ENCODE results near the gene PLSCR4. TPM values are rescaled to one million over a fixed set of nuclear protein-coding genes. Genes with fewer than 3 reads are reported as not detected.

The PLSCR4 gene
- total RNA-seq, 1 donor from 2014 or later = not detected

GRCh38 chr3:146148468-146148931 is 102.4 kb downstream of the PLSCR4 start:
- no peaks in the 10 kb centered on the region for H3K27me3 Mint-ChIP-seq (ENCODE audit: low read depth)
- no peaks in the 10 kb centered on the region for H3K36me3 Mint-ChIP-seq (ENCODE audit: low read depth)
- no peak for DNase-seq (ENCODE audit: low spot score)
- intact Hi-C loops (cut with micrococcal nuclease) = no loop called here
- no peaks in the 10 kb centered on the region for H3K4me1 Mint-ChIP-seq (ENCODE audit: low read depth)
- H3K9me3 Mint-ChIP-seq = no peaks in the 10 kb centered on the region
- H3K27ac Mint-ChIP-seq = no peak overlapping the region
- H3K4me3 Mint-ChIP-seq (ENCODE audit: low read depth) = no peak overlapping the region

- Mint-ChIP-seq H3K27ac (no peak overlapping the region), H3K4me1 (ENCODE audit: low read depth) (no peaks in the 10 kb centered on the region), H3K36me3 (ENCODE audit: low read depth) (no peaks in the 10 kb centered on the region), H3K9me3 (no peaks in the 10 kb centered on the region), H3K4me3 (ENCODE audit: low read depth) (no peak overlapping the region), H3K27me3 (ENCODE audit: low read depth) (no peaks in the 10 kb centered on the region)
- DNase-seq (ENCODE audit: low spot score) = no peak
- intact Hi-C loops (cut with micrococcal nuclease) = no loop called here
Observed at GRCh38 chr3:146145642-146146041, 105.3 kb downstream of the PLSCR4 start.

- no peak for DNase-seq (ENCODE audit: low spot score)
- no peaks in the 10 kb centered on the region for H3K9me3 Mint-ChIP-seq
- H3K36me3 Mint-ChIP-seq (ENCODE audit: low read depth) = no peaks in the 10 kb centered on the region
- intact Hi-C loops (cut with micrococcal nuclease) = no loop called here
- H3K4me3 Mint-ChIP-seq (ENCODE audit: low read depth) = no peak overlapping the region
- H3K4me1 Mint-ChIP-seq (ENCODE audit: low read depth) = no peaks in the 10 kb centered on the region
- H3K27me3 Mint-ChIP-seq (ENCODE audit: low read depth) = no peaks in the 10 kb centered on the region
- H3K27ac Mint-ChIP-seq = no peak overlapping the region
Observed at GRCh38 chr3:146142757-146143156, 108.1 kb downstream of the PLSCR4 start.

Other genes starting within 250 kb of the PLSCR4 start
- gene PLOD2, start 89.9 kb downstream of the PLSCR4 start, total RNA-seq = 1.1 and 2.2 TPM in 2 replicates
- not detected in 2 replicates for gene PLSCR2, start 218.5 kb upstream of the PLSCR4 start, total RNA-seq